SU-DHL-6 (cell line): Measurements from ENCODE around the gene MBOAT7.
"Not testable (repeated sequence)": the region's sequence is repeated elsewhere in the genome, so short reads cannot be mapped to it uniquely, and the experiment has no call there.

ENCODE experiments used
- EZH2phosphoT487 ChIP-seq: fragments of 200-600 bp; sonication (generic), shearing (Covaris generic); conservative IDR thresholded peaks from 2 replicates; pipeline ENCODE4 v1.6.1; 2018; ENCODE audit warnings: mild to moderate bottlenecking, antibody characterized with exemption, low read length, moderate library complexity, mixed read lengths
- TF ChIP-seq, protein P1 (sequence below): fragments of 200-600 bp; sonication (generic); IDR thresholded peaks from one replicate; pipeline ENCODE4 v1.5.1; 2017; ENCODE audit warnings: antibody characterized with exemption, mild to moderate bottlenecking, low read length, moderate library complexity; ENCODE audit not compliant: insufficient read depth, poor library complexity, severe bottlenecking

DNA sequence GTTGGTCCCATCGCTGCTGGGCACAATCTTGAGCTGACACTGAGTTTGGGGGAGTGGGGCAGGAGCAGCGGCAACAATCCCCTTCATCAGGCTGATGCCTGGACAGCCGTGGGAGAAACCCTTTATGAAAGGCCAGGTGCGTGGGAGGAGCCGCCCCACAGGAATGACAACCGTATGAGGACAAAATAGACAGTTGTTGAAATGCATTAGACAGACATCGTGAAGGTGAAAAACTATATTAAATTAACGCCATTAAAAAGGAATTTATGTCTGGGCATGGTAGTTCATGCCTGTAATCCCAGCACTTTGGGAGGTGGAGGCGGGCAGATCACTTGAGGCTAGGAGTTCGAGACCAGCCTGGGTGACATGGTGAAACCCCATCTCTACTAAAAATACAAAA lies 35.2 kb upstream of the MBOAT7 start:
- TF ChIP-seq, protein P1, sequence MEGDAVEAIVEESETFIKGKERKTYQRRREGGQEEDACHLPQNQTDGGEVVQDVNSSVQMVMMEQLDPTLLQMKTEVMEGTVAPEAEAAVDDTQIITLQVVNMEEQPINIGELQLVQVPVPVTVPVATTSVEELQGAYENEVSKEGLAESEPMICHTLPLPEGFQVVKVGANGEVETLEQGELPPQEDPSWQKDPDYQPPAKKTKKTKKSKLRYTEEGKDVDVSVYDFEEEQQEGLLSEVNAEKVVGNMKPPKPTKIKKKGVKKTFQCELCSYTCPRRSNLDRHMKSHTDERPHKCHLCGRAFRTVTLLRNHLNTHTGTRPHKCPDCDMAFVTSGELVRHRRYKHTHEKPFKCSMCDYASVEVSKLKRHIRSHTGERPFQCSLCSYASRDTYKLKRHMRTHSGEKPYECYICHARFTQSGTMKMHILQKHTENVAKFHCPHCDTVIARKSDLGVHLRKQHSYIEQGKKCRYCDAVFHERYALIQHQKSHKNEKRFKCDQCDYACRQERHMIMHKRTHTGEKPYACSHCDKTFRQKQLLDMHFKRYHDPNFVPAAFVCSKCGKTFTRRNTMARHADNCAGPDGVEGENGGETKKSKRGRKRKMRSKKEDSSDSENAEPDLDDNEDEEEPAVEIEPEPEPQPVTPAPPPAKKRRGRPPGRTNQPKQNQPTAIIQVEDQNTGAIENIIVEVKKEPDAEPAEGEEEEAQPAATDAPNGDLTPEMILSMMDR = not testable (repeated sequence)
- TF ChIP-seq EZH2phosphoT487 = not testable (repeated sequence)
